Fibroblast of villous mesenchyme (primary cell): ENCODE results near the gene RAX2. TPM values are rescaled to one million over a fixed set of nuclear protein-coding genes. Genes with fewer than 3 reads are reported as not detected.
"Not testable (repeated sequence)": the region's sequence is repeated elsewhere in the genome, so short reads cannot be mapped to it uniquely, and the experiment has no call there.

Experiments
- DNase-seq: peaks from one replicate; pipeline ENCODE4 v3.0.0-alpha.2; 2010; ENCODE audit warnings: low read depth
- H3K4me3 ChIP-seq: 2 replicates; pipeline ENCODE4 v1.5.1; 2011; ENCODE audit warnings: low read depth, mild to moderate bottlenecking, low read length
- total RNA-seq: library from RNA; depleted of rRNA; stranded (reverse); fragments of >200 nt; gene quantifications from 2 replicates; pipeline ENCODE4 v1.2.3, GENCODE V29; 2012
- TF ChIP-seq, protein P1 (sequence below): IDR thresholded peaks from 2 replicates; pipeline ENCODE4 v1.5.1; 2012; ENCODE audit warnings: low read depth, mild to moderate bottlenecking, low read length; ENCODE audit not compliant: insufficient read depth

RAX2 gene
- total RNA-seq, 1 donor: not detected

DNA sequence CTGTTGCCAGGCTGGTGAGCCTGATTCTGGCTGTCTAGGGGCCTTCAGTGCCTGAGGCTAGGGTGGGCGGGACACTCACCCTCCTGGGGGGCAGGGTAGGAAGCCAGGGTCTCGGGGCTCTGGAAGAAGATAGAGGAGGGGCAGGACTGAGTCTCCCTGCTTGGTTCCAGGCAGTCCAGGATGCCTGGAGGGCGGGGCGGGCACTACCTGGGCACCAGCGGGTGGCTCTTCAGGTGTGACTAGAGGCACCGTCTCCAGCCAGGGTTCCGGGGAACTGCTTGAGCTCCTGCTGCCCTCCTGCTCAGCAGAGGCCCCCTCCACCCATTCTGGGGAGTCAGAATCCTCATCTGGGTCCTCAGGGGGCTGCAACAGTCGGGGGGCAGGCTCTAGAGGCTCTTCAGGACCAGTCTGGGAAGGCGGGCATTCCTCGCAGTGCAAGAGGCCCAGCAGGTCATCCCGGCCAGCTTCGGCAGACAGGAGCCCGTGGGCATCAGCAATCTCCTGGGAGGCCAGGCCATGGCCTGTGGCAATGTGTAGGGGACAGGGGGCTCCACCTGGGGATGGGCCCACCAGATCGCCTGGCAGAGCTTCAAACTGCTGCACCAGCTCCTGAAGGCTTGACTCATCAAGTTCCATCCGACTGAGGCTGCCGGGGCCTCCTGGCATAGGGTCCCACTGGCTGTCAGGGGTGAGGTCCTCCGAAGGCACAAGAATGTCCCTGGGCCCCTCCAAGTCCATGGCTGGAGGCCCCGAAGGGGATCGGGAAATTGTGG lies 12.4 kb downstream of the RAX2 start:
- no peak overlapping the region for H3K4me3 ChIP-seq
- DNase-seq: no peak
- TF ChIP-seq, protein P1, sequence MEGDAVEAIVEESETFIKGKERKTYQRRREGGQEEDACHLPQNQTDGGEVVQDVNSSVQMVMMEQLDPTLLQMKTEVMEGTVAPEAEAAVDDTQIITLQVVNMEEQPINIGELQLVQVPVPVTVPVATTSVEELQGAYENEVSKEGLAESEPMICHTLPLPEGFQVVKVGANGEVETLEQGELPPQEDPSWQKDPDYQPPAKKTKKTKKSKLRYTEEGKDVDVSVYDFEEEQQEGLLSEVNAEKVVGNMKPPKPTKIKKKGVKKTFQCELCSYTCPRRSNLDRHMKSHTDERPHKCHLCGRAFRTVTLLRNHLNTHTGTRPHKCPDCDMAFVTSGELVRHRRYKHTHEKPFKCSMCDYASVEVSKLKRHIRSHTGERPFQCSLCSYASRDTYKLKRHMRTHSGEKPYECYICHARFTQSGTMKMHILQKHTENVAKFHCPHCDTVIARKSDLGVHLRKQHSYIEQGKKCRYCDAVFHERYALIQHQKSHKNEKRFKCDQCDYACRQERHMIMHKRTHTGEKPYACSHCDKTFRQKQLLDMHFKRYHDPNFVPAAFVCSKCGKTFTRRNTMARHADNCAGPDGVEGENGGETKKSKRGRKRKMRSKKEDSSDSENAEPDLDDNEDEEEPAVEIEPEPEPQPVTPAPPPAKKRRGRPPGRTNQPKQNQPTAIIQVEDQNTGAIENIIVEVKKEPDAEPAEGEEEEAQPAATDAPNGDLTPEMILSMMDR: no peak

DNA sequence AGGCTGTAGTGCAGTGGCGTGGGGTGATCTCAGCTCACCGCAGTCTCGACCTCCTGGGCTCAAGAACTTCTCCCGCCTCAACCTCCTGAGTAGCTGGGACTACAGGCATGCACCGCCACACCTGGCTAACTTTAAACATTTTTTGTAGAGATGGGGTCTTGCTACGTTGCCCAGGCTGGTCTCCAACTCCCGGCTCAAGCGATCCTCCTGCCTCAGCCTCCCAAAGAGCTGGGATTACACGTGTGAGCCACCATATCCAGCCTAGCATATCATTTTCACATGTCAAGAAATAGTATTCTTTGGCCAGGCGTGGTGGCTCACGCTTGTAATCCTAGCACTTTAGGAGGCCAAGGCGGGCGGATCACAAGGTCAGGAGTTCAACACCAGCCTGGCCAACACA lies 13.7 kb downstream of the RAX2 start:
- DNase-seq, H3K4me3 ChIP-seq: not testable (repeated sequence)

DNA sequence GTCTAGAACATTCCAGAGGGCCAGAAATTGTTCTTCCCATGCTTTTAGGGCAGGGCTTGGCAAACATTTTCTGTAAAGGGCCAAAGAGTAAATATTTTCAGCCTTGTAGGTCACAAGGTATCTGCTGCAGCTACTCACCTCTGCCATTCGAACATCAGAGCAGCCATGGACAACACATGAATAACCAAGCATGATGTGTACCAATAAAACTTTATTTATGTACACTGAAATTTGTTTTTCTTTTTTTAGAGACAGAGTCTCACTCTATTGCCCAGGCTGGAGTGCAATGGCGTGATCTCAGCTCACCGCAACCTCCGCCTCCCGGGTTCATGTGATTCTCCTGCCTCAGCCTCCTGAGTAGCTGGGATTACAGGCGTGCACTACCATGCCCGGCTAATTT lies 14.3 kb downstream of the RAX2 start:
- H3K4me3 ChIP-seq, DNase-seq: not testable (repeated sequence)

DNA sequence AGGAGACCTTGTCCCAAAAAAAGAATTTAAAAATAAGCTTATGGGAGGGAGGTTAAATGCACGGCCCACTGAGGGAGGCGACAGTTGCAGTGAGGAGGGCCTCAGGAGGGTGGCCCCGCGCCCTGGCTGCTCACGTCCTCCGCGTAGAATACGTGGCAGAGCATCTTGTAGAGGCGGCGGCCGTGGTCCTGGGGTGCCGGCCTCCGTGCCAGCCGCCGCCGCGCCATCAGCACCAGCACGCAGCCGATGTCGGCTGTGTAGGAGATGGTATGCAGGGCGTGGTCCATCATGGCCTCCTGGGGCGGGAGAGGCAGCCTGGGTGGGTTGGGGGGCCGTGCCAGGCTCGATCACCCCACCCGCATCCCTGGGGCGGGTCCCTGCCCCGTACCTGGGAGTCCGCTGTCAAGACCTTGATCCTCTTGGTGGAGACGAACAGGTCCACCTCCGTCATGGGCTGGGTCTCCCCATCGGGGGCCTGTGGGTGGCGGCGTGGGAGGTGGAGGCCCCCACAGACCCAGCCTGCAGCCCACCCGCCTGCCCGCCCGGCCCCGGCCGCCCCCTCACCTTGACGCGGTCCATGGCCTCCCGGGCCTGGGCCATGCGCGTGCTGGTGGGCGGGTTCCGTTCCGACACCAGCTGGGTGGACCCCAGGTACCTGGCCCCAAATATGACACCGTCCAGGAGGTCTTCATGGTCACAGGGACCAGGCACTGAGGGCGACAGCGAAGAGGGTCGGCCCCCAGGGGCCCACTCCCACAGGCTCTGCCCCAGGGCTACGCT lies 18.2 kb downstream of the RAX2 start:
- no peak overlapping the region for H3K4me3 ChIP-seq
- TF ChIP-seq, protein P1: no peak
- no peak for DNase-seq

DNA sequence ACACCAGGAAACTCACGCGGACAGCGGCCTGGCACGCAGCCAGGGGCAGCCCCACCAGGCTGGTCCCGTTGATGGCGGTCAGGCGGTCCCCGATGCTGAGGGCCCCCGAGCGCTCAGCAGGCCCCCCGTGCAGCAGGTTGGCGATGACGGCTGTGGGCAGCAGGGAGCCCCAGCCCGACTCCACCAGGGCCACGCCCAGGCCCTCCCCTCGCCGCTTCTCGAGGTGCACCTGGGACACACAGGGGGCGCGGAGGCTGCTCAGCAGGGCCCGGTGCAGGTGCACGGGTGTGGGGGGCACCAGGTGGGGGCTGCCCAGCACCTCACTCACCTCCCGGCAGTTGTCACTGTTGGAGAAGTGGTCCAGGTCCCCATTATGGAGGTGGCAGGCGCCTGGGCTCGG lies 19.5 kb downstream of the RAX2 start:
- TF ChIP-seq, protein P1: no peak
- DNase-seq: no peak
- H3K4me3 ChIP-seq: no peak overlapping the region

DNA sequence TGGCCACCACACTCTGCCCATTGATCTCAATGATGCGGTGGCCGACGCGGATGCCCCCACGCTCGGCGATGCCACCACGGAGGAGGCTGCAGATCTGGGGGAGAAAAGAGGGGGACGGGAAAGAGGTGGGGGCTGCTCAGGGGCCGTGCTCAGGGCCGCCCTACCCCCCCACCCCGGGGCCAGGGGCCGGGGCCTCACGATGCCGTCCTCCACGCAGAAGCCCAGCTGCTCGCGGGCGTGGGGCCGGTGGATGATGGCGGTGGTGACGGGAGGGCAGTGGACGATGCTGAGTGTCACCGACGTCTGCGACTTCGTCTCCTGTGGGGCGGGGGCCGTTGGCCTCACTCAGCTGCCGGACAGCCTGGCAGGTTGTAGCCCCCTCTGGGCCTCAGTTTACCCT lies 20.8 kb downstream of the RAX2 start:
- no peak for DNase-seq
- TF ChIP-seq, protein P1: no peak

DNA sequence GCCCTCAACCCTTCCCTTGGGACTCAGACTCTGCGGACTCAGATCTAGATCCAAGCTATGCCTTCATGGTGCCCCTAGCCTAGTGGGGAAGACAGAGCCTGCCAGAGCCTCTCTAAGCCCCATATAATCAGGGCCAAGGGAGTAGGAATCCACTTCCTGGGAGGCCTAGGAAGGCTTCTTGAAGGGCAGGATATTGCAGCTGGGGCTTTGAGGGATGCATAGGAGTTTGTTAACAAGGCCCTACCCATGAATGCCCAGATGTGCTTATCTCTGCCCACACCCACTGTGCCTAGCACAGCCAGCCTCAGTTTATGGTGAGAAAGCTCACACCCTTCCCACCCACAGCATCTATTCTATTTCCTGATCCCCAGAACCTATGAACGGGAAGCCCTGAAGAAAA lies 21.8 kb downstream of the RAX2 start:
- DNase-seq: no peak
- no peak overlapping the region for H3K4me3 ChIP-seq
- TF ChIP-seq, protein P1: no peak

More for the DNA sequence above, 20.8 kb downstream of the RAX2 start:
- H3K4me3 ChIP-seq: no peak overlapping the region
